ENCODE measurements around the gene IGFBP4. TPM values are rescaled to one million over a fixed set of nuclear protein-coding genes. Genes with fewer than 3 reads are reported as not detected.

The IGFBP4 gene
- total and polyA plus RNA-seq, 10 of the 15 experiments (the other 5 are each of a cell fraction or from before 2014, with no cell fraction given), result 2.4 to 22.3 (median 6.6) TPM

DNA sequence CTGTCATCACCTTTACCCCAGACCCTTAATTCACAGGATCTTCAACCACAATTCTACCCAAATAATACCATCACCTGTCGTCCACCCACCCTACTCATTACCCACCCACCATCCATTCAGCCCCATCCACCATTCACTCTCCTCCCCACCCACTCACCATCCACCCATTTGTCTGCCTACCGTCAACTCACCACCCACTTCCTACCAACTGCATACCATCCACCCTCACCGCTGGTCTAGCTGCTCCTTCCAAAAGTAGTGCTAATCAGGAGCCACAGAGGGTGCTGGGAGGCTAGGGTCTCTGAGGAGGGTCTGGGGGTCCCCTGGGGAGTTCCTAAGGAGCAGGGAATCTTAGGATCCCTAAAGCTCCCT lies 12.0 kb upstream of the IGFBP4 start (continued):
- TF ChIP-seq NFIC (IDR thresholded peaks at IDR 0.05; ENCODE audit: low read depth, low read length), result no peak

DNA sequence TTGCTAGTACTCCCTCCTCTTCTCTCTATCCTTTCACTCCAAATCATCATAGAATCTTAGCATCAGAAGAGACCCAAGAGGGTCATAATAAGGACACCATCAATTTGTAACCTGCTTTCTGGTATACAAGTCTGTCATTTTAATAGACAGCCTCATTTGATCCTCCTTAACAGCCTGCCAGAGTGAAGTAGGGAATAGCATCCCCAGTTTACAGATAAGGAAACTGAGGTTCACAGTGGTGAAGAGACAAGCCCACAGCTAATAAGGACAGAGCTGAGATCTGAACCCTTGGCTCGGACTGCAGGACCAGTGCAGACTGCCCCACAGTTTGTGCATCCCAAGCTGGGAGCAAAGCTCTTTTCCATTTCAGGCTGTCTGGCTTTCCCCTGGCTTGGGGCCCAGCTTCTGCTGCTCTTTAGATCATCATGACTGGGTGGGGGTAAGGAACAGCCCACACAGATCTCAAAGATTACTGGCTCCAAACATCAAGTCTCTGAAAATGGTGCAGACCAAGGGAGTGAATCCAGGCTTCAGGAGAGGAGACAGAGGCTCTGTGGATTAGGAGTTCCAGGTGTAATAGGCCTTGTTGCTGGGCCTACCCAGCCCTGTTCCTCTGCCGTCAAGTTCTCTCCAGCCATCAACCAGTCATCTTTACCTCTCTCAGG lies 10.3 kb upstream of the IGFBP4 start:
- H3K9ac ChIP-seq (ENCODE audit: control insufficient read depth, insufficient read depth, low read length), result no peak overlapping the region
- ChIA-PET RAD21 (ENCODE audit: unreplicated experiment) (interaction anchor here (1.6 kb wide), 1 partner anchor 67 kb away, joined by 4 read pairs; no protein-coding TSS in a partner anchor), SMC1A (ENCODE audit: uncharacterized antibody, unreplicated experiment) (interaction anchor here (1.1 kb wide), 1 partner anchor 51 kb away, joined by 3 read pairs; no protein-coding TSS in a partner anchor), POLR2A (no interaction called here), CTCF (interaction anchor here (1.2 to 2.0 kb wide), 3 partner anchors 14 to 17 kb away, joined by 3 to 10 read pairs (median 5); partner anchors contain the start of gene TOP2A)
- H2AFZ ChIP-seq (ENCODE audit: control insufficient read depth, low read depth, low read length), result no peak overlapping the region
- in situ Hi-C loops (cut with MboI), result loop anchor here (25.0 kb wide), 1 partner anchor 104 kb away; no protein-coding TSS in a partner anchor
- no peak for FAIRE-seq
- H3K4me1 ChIP-seq (ENCODE audit: control insufficient read depth, insufficient read depth, low read length), result peaks cover 3% of the 10 kb centered on the region
- no peak overlapping the region for H3K4me2 ChIP-seq (ENCODE audit: control insufficient read depth, insufficient read depth)
- DNase-seq (ENCODE audit: low read depth, low spot score), result no peak
- no peaks in the 10 kb centered on the region for H3K36me3 ChIP-seq (ENCODE audit: control insufficient read depth in 2 of 2, insufficient read depth in 2 of 2, low read length in 1 of 2)
- 0 out of 4 replicates have a peak, but pooled peaks cover 0 to 3% of the 10 kb centered on the region in 2 experiments for H3K27me3 ChIP-seq (replicated peaks in 1 of 2; ENCODE audit: control insufficient read depth in 2 of 2, insufficient read depth in 2 of 2, low read length in 1 of 2)
- 17% methylated on average over 2 of the region's 2 CpGs for WGBS (ENCODE audit: insufficient coverage, insufficient replicate concordance, low lambda C conversion rate, missing lambda C conversion rate)
- no peak for ATAC-seq
- BruUV-seq (replicated peaks), result no TSS peak
- no peak overlapping the region for H3K4me3 ChIP-seq
- no peaks in the 10 kb centered on the region; the same call in 2 of the 3 replicates for H3K9me3 ChIP-seq (replicated peaks; ENCODE audit: control insufficient read depth, insufficient read depth, low read length)
- no peaks in the 10 kb centered on the region for H3K79me2 ChIP-seq (ENCODE audit: control insufficient read depth, insufficient read depth, low read length)
- no peaks in the 10 kb centered on the region for H4K20me1 ChIP-seq (ENCODE audit: control insufficient read depth, insufficient read depth)
- no peak overlapping the region for H3K27ac ChIP-seq (ENCODE audit: control insufficient read depth, insufficient read depth)
- no peak for TF ChIP-seq RAD51 (IDR thresholded peaks at IDR 0.05)
- no peak for TF ChIP-seq ATF7 (IDR thresholded peaks at IDR 0.05; ENCODE audit: low read depth)
- intact Hi-C loops (cut with micrococcal nuclease; ENCODE audit: unreplicated experiment), result no loop called here
